OCI-LY7 (cell line): Measurements from ENCODE around the gene OR6N1. TPM values are rescaled to one million over a fixed set of nuclear protein-coding genes. Genes with fewer than 3 reads are reported as not detected.

Source experiments
- BruUV-seq: library from RNA; stranded (reverse); fragments of 400-500 nt; replicated peaks from 2 replicates; lab custom pipeline; 2021; lab: Mats Ljungman, UMichigan
- CTCF ChIA-PET: fragments of 300-600 bp; sonication (Branson Sonifier 250); formaldehyde crosslinking; loops from one replicate; lab custom pipeline; 2022; ENCODE audit warnings: antibody characterized with exemption; ENCODE audit not compliant: unreplicated experiment; lab: Charles Lee
- POLR2A ChIA-PET: fragments of 300-600 bp; sonication (Branson Sonifier 250); formaldehyde crosslinking; loops from one replicate; lab custom pipeline; 2022; ENCODE audit warnings: antibody characterized with exemption; lab: Charles Lee
- DNase-seq: peaks from one replicate; pipeline ENCODE4 v3.0.0-alpha.2; 2015; ENCODE audit warnings: low spot score
- H2AFZ ChIP-seq: fragments of 200-600 bp; sonication (generic), shearing (Covaris generic); 2 replicates; pipeline ENCODE4 v1.6.1; 2014; ENCODE audit warnings: mild to moderate bottlenecking, antibody characterized with exemption, low read length, moderate library complexity
- H3K27ac ChIP-seq: fragments of 200-600 bp; sonication (generic); 2 replicates; pipeline ENCODE4 v1.5.1; 2014; ENCODE audit warnings: mixed run types, low read depth, mild to moderate bottlenecking, moderate library complexity, low read length, inconsistent platforms; ENCODE audit not compliant: poor library complexity, severe bottlenecking
- H3K36me3 ChIP-seq: fragments of 200-600 bp; sonication (generic); 2 replicates; pipeline ENCODE4 v1.6.1; 2014; ENCODE audit warnings: mild to moderate bottlenecking, antibody characterized with exemption, low read length, moderate library complexity, mixed read lengths; ENCODE audit not compliant: insufficient read depth
- H3K4me1 ChIP-seq: fragments of 200-600 bp; sonication (generic); 2 replicates; pipeline ENCODE4 v1.5.1; 2014; ENCODE audit warnings: mild to moderate bottlenecking, low read length; ENCODE audit not compliant: insufficient read depth, poor library complexity, severe bottlenecking
- H3K4me2 ChIP-seq: fragments of 200-600 bp; sonication (generic); 2 replicates; pipeline ENCODE4 v1.6.1; 2014; ENCODE audit warnings: mild to moderate bottlenecking, low read length
- H3K4me3 ChIP-seq: fragments of 200-600 bp; sonication (generic); 2 replicates; pipeline ENCODE4 v1.5.1; 2014; ENCODE audit warnings: mild to moderate bottlenecking, low read depth, low read length; ENCODE audit not compliant: poor library complexity, severe bottlenecking
- H3K79me2 ChIP-seq: fragments of 200-600 bp; sonication (generic); 2 replicates; pipeline ENCODE4 v1.6.1; 2016; ENCODE audit warnings: low read depth, mild to moderate bottlenecking, low read length, moderate library complexity, mixed read lengths; ENCODE audit not compliant: insufficient read depth
- H3K9me2 ChIP-seq: fragments of 200-600 bp; sonication (generic); 2 replicates; pipeline ENCODE4 v1.6.1; 2016; ENCODE audit warnings: mild to moderate bottlenecking, low read length, mixed read lengths; ENCODE audit not compliant: insufficient read depth
- H3K9me3 ChIP-seq: fragments of 200-600 bp; sonication (generic); 2 replicates; pipeline ENCODE4 v1.6.1; 2014; ENCODE audit warnings: mild to moderate bottlenecking, mixed run types, low read length, mixed read lengths
- H4K20me1 ChIP-seq: fragments of 200-600 bp; sonication (generic); 2 replicates; pipeline ENCODE4 v1.6.1; 2014; ENCODE audit warnings: mild to moderate bottlenecking, antibody characterized with exemption, low read length, moderate library complexity, mixed read lengths; ENCODE audit not compliant: insufficient read depth
- CTCF ChIP-seq: fragments of 200-600 bp; sonication (generic); conservative IDR thresholded peaks from 2 replicates; pipeline ENCODE4 v1.5.1; 2014; ENCODE audit warnings: mild to moderate bottlenecking, antibody characterized with exemption, low read length, moderate library complexity, mixed read lengths
- EZH2phosphoT487 ChIP-seq: fragments of 200-600 bp; sonication (generic); IDR thresholded peaks from 2 replicates; pipeline ENCODE4 v1.6.1; 2018; ENCODE audit warnings: low read depth, borderline replicate concordance, mild to moderate bottlenecking, mixed run types, antibody characterized with exemption, low read length, moderate library complexity, mixed read lengths
- intact Hi-C: fragments of 100-400 bp; cut with micrococcal nuclease; formaldehyde crosslinking; loops from one replicate; pipeline ENCODE4 v1.10.0; 2022; ENCODE audit not compliant: unreplicated experiment
- total RNA-seq, 2 experiments: library from RNA; depleted of rRNA in 1 of 2; stranded (reverse); fragments of >200 nt in 1 of 2; shearing (Covaris generic) in 1 of 2; gene quantifications; 2 replicates each; pipeline ENCODE4 v1.2.3, GENCODE V29; 2014 to 2022

The OR6N1 gene
- total RNA-seq, 2 experiments from 2014 or later, result not detected

- DNase-seq, result no peak
- CTCF ChIA-PET, result no interaction called here
- POLR2A ChIA-PET, result interaction anchor here (0.6 kb wide), 1 partner anchor 30 kb away, joined by 3 read pairs; no protein-coding TSS in a partner anchor
- Histone ChIP-seq H3K27ac (no peak overlapping the region), H3K4me1 (no peaks in the 10 kb centered on the region), H3K4me3 (no peak overlapping the region), H4K20me1 (no peaks in the 10 kb centered on the region), H3K79me2 (no peaks in the 10 kb centered on the region), H3K4me2 (no peak overlapping the region), H3K9me2 (no peaks in the 10 kb centered on the region), H2AFZ (no peak overlapping the region), H3K9me3 (no peaks in the 10 kb centered on the region), H3K36me3 (no peaks in the 10 kb centered on the region)
- BruUV-seq, result no TSS peak
- intact Hi-C loops, result no loop called here
- TF ChIP-seq EZH2phosphoT487, result no peak
- TF ChIP-seq CTCF, result no peak
These were observed 43.0 kb upstream of the OR6N1 start for GRCh38 chr1:158814970-158815369.

- H3K79me2 ChIP-seq, result no peaks in the 10 kb centered on the region
- no peaks in the 10 kb centered on the region for H3K4me1 ChIP-seq
- H3K4me3 ChIP-seq, result no peak overlapping the region
- H4K20me1 ChIP-seq, result no peaks in the 10 kb centered on the region
- H2AFZ ChIP-seq, result no peak overlapping the region
- intact Hi-C loops, result no loop called here
- ChIA-PET POLR2A (no interaction called here), CTCF (no interaction called here)
- no peaks in the 10 kb centered on the region for H3K9me2 ChIP-seq
- no TSS peak for BruUV-seq
- H3K36me3 ChIP-seq, result no peaks in the 10 kb centered on the region
- TF ChIP-seq EZH2phosphoT487, result no peak
- no peak for TF ChIP-seq CTCF
- no peak overlapping the region for H3K4me2 ChIP-seq
- DNase-seq, result no peak
- H3K27ac ChIP-seq, result no peak overlapping the region
- no peaks in the 10 kb centered on the region for H3K9me3 ChIP-seq
These were observed 41.2 kb upstream of the OR6N1 start for GRCh38 chr1:158813164-158813563.

- CTCF ChIA-PET, result no interaction called here
- DNase-seq, result no peak
- H3K9me2 ChIP-seq, result no peaks in the 10 kb centered on the region
- H3K4me3 ChIP-seq, result no peak overlapping the region
- no TSS peak for BruUV-seq
- no peaks in the 10 kb centered on the region for H3K79me2 ChIP-seq
- H4K20me1 ChIP-seq, result no peaks in the 10 kb centered on the region
- TF ChIP-seq CTCF (no peak), EZH2phosphoT487 (no peak)
- no peaks in the 10 kb centered on the region for H3K4me1 ChIP-seq
- H2AFZ ChIP-seq, result no peak overlapping the region
- H3K27ac ChIP-seq, result no peak overlapping the region
- intact Hi-C loops, result no loop called here
- POLR2A ChIA-PET, result no interaction called here
- H3K9me3 ChIP-seq, result no peaks in the 10 kb centered on the region
- no peak overlapping the region for H3K4me2 ChIP-seq
- H3K36me3 ChIP-seq, result no peaks in the 10 kb centered on the region
These were observed 40.3 kb upstream of the OR6N1 start for GRCh38 chr1:158812336-158812735.
